ENCODE data around the gene EPRS1. TPM values are rescaled to one million over a fixed set of nuclear protein-coding genes. Genes with fewer than 3 reads are reported as not detected.

Gene EPRS1
- total RNA-seq, 1 experiment from 2014 or later, result 612 TPM

DNA sequence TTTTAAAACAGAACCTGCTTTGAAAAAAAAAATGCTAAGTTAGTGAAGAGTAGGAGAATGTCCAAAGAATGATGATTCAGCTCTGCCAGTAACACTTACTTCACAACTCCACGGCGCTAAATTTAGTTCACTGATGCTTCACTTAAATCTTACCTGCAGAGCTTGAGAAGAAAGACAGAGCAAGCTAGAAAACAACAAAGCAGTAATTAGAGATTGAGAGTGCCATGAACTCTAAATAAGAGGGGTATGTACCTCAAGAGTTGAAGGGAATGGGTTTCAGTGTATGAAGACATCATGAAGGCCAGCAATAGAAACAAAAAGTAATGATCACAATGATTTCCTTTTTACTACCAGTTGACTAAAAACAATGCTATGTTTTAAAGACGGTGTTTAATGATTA is 32.8 kb downstream of the EPRS1 start:
- H3K9me3 Mint-ChIP-seq (ENCODE audit: unreplicated experiment), result no peaks in the 10 kb centered on the region
- no peak overlapping the region for H3K4me3 Mint-ChIP-seq (ENCODE audit: unreplicated experiment)
- intact Hi-C loops (cut with micrococcal nuclease), result no loop called here
- POLR2A ChIA-PET, result interaction anchor here (0.7 to 2.6 kb wide), 4 partner anchors 13 to 993 kb away, joined by 3 to 16 read pairs (median 4); no protein-coding TSS in a partner anchor
- DNase-seq (ENCODE audit: unreplicated experiment), result peak; percentile 51
- TF ChIP-seq, protein P1, sequence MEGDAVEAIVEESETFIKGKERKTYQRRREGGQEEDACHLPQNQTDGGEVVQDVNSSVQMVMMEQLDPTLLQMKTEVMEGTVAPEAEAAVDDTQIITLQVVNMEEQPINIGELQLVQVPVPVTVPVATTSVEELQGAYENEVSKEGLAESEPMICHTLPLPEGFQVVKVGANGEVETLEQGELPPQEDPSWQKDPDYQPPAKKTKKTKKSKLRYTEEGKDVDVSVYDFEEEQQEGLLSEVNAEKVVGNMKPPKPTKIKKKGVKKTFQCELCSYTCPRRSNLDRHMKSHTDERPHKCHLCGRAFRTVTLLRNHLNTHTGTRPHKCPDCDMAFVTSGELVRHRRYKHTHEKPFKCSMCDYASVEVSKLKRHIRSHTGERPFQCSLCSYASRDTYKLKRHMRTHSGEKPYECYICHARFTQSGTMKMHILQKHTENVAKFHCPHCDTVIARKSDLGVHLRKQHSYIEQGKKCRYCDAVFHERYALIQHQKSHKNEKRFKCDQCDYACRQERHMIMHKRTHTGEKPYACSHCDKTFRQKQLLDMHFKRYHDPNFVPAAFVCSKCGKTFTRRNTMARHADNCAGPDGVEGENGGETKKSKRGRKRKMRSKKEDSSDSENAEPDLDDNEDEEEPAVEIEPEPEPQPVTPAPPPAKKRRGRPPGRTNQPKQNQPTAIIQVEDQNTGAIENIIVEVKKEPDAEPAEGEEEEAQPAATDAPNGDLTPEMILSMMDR (IDR thresholded peaks at IDR 0.05; ENCODE audit: unreplicated experiment), result no peak
- no peaks in the 10 kb centered on the region for H3K27me3 Mint-ChIP-seq (ENCODE audit: insufficient read depth, unreplicated experiment)
- BruUV-seq (replicated peaks), result no TSS peak
- peaks cover 24% of the 10 kb centered on the region for H3K4me1 Mint-ChIP-seq (ENCODE audit: insufficient read depth, unreplicated experiment)
- peak overlapping the region; percentile 59 for H3K27ac Mint-ChIP-seq (ENCODE audit: low read depth, unreplicated experiment)
- H3K36me3 Mint-ChIP-seq (ENCODE audit: insufficient read depth, unreplicated experiment), result peaks cover 100% of the 10 kb centered on the region
- CTCF ChIA-PET, result interaction anchor here (0.7 to 6.1 kb wide), 13 partner anchors 12 to 1752 kb away, joined by 3 to 58 read pairs (median 4); no protein-coding TSS in a partner anchor

DNA sequence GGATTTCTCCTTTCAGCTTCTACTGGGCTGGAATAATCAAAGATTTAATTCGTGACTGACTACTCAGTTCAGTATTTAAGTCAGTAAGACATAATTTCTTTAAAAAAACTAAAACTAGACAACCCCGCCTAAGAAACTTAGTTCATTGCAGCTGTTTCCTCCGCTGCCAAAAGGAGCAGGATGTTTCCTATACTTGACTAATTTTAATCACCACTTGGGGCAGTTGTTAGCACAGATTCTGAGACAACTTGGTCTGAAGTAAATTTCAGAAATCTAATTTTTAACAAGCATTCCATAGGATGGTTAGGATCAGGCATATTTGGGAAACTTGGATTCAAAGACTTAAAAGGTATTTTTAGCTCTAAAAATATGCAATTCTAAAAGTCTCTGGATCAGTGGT is 34.0 kb downstream of the EPRS1 start:
- DNase-seq (ENCODE audit: unreplicated experiment), result no peak
- Mint-ChIP-seq H3K4me1 (ENCODE audit: insufficient read depth, unreplicated experiment) (peaks cover 28% of the 10 kb centered on the region), H3K4me3 (ENCODE audit: unreplicated experiment) (no peak overlapping the region), H3K9me3 (ENCODE audit: unreplicated experiment) (no peaks in the 10 kb centered on the region), H3K27me3 (ENCODE audit: insufficient read depth, unreplicated experiment) (no peaks in the 10 kb centered on the region), H3K36me3 (ENCODE audit: insufficient read depth, unreplicated experiment) (peaks cover 100% of the 10 kb centered on the region), H3K27ac (ENCODE audit: low read depth, unreplicated experiment) (peak overlapping the region; percentile 77)
- no TSS peak for BruUV-seq (replicated peaks)
- TF ChIP-seq, protein P1 (IDR thresholded peaks at IDR 0.05; ENCODE audit: unreplicated experiment), result peak; percentile 11
- CTCF ChIA-PET, result interaction anchor here (0.6 to 6.1 kb wide), 22 partner anchors 9 to 216 kb away, joined by 3 to 58 read pairs (median 4); no protein-coding TSS in a partner anchor
- intact Hi-C loops (cut with micrococcal nuclease), result no loop called here
- POLR2A ChIA-PET, result interaction anchor here (0.7 to 2.6 kb wide), 7 partner anchors 9 to 788 kb away, joined by 3 to 16 read pairs (median 5); no protein-coding TSS in a partner anchor

DNA sequence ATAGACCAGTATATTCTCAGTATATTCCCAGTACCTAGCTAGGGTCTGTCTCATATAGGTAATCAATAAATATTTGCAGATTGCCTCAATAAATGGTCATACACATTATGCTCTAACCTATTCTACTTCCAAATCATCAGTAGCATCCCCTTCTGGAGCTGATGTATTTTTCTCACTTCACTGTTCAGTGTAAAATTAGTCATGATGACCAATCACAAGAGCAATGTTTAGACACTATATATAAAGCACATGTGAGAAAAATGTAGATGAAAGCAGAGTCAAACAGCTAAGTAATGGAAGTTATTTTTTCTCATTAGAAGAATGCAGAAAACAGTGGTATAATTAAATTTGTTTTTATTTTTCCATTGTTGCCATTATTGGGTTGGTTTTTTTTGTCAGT is 34.7 kb downstream of the EPRS1 start:
- POLR2A ChIA-PET, result interaction anchor here (0.6 to 2.6 kb wide), 6 partner anchors 9 to 114 kb away, joined by 3 to 16 read pairs (median 5); no protein-coding TSS in a partner anchor
- BruUV-seq (replicated peaks), result no TSS peak
- peak overlapping the region; percentile 77 for H3K27ac Mint-ChIP-seq (ENCODE audit: low read depth, unreplicated experiment)
- CTCF ChIA-PET, result interaction anchor here (0.8 to 6.1 kb wide), 14 partner anchors 9 to 125 kb away, joined by 3 to 58 read pairs (median 4); no protein-coding TSS in a partner anchor
- H3K4me1 Mint-ChIP-seq (ENCODE audit: insufficient read depth, unreplicated experiment), result peaks cover 31% of the 10 kb centered on the region
- intact Hi-C loops (cut with micrococcal nuclease), result no loop called here
- H3K27me3 Mint-ChIP-seq (ENCODE audit: insufficient read depth, unreplicated experiment), result no peaks in the 10 kb centered on the region
- no peak overlapping the region for H3K4me3 Mint-ChIP-seq (ENCODE audit: unreplicated experiment)
- TF ChIP-seq, protein P1 (IDR thresholded peaks at IDR 0.05; ENCODE audit: unreplicated experiment), result no peak
- DNase-seq (ENCODE audit: unreplicated experiment), result no peak
- peaks cover 100% of the 10 kb centered on the region for H3K36me3 Mint-ChIP-seq (ENCODE audit: insufficient read depth, unreplicated experiment)
- H3K9me3 Mint-ChIP-seq (ENCODE audit: unreplicated experiment), result no peaks in the 10 kb centered on the region

DNA sequence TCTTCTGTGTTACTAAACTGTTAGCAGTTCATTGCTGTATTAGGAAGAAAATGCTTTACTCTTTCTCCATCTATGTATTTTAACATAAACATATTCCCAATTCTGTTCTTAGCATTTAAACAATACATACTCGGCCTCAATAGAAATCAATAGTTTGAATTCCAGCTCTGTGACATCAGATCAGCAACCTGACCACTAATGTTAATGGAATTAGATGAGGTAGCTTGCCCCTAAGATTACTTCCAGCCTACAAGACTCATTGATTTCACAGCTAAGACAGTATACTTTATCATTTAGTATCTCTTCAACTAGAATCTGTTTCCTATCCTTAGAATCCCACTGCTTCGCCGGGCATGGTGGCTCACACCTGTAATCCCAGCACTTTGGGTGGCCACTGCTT is 38.9 kb downstream of the EPRS1 start:
- intact Hi-C loops (cut with micrococcal nuclease), result loop anchor here (5.0 kb wide), 1 partner anchor 35 kb away; no protein-coding TSS in a partner anchor
- CTCF ChIA-PET, result interaction anchor here (0.7 to 2.0 kb wide), 5 partner anchors 9 to 183 kb away, joined by 3 to 7 read pairs (median 5); no protein-coding TSS in a partner anchor
- no peak for DNase-seq (ENCODE audit: unreplicated experiment)
- TF ChIP-seq, protein P1 (IDR thresholded peaks at IDR 0.05; ENCODE audit: unreplicated experiment), result no peak
- BruUV-seq (replicated peaks), result no TSS peak
- Mint-ChIP-seq H3K9me3 (ENCODE audit: unreplicated experiment) (no peaks in the 10 kb centered on the region), H3K27ac (ENCODE audit: low read depth, unreplicated experiment) (peak overlapping the region; percentile 3), H3K4me3 (ENCODE audit: unreplicated experiment) (no peak overlapping the region), H3K27me3 (ENCODE audit: insufficient read depth, unreplicated experiment) (no peaks in the 10 kb centered on the region), H3K4me1 (ENCODE audit: insufficient read depth, unreplicated experiment) (peaks cover 7% of the 10 kb centered on the region), H3K36me3 (ENCODE audit: insufficient read depth, unreplicated experiment) (peaks cover 100% of the 10 kb centered on the region)
- POLR2A ChIA-PET, result interaction anchor here (1.5 kb wide), 1 partner anchor 10 kb away, joined by 8 read pairs; no protein-coding TSS in a partner anchor
